ENCODE measurements around the gene ZFP57.
"Not testable (repeated sequence)": the region's sequence is repeated elsewhere in the genome, so short reads cannot be mapped to it uniquely, and the experiment has no call there.

The ZFP57 gene

GRCh38 chr6:29676981-29677601, 3.9 kb downstream of the ZFP57 start:
- TF ChIP-seq ZNF274 (IDR thresholded peaks at IDR 0.05; ENCODE audit: low read depth, low read length) = no peak
- H3K4me3 ChIP-seq (ENCODE audit: low read length) = no peak overlapping the region

- TF ChIP-seq ZNF274 (IDR thresholded peaks at IDR 0.05; ENCODE audit: low read depth, low read length) = no peak
- no peak overlapping the region for H3K4me3 ChIP-seq (ENCODE audit: low read length)
Observed at GRCh38 chr6:29675561-29675960, 5.4 kb downstream of the ZFP57 start.

- TF ChIP-seq ZNF274 (IDR thresholded peaks at IDR 0.05; ENCODE audit: low read depth, low read length) = no peak
- no peak overlapping the region for H3K4me3 ChIP-seq (ENCODE audit: low read length)
Observed at GRCh38 chr6:29674008-29674407, 6.9 kb downstream of the ZFP57 start.

- TF ChIP-seq ZNF274 (IDR thresholded peaks at IDR 0.05; ENCODE audit: low read depth, low read length) = no peak
- H3K4me3 ChIP-seq (ENCODE audit: low read length) = no peak overlapping the region
Observed at GRCh38 chr6:29673161-29673560, 7.8 kb downstream of the ZFP57 start.

- H3K4me3 ChIP-seq (ENCODE audit: low read length) = not testable (repeated sequence)
Observed at GRCh38 chr6:29672116-29672515, 8.8 kb downstream of the ZFP57 start.

GRCh38 chr6:29671026-29671425, 9.9 kb downstream of the ZFP57 start:
- no peak overlapping the region for H3K4me3 ChIP-seq (ENCODE audit: low read length)
- TF ChIP-seq ZNF274 (IDR thresholded peaks at IDR 0.05; ENCODE audit: low read depth, low read length) = no peak

- TF ChIP-seq ZNF274 (IDR thresholded peaks at IDR 0.05; ENCODE audit: low read depth, low read length) = no peak
- no peak overlapping the region for H3K4me3 ChIP-seq (ENCODE audit: low read length)
Observed at GRCh38 chr6:29667158-29667557, 13.8 kb downstream of the ZFP57 start.

- no peak overlapping the region for H3K4me3 ChIP-seq (ENCODE audit: low read length)
- TF ChIP-seq ZNF274 (IDR thresholded peaks at IDR 0.05; ENCODE audit: low read depth, low read length) = no peak
Observed at GRCh38 chr6:29666826-29667130, 14.2 kb downstream of the ZFP57 start.

GRCh38 chr6:29665942-29666825, 14.8 kb downstream of the ZFP57 start:
- TF ChIP-seq ZNF274 (IDR thresholded peaks at IDR 0.05; ENCODE audit: low read depth, low read length) = no peak
- H3K4me3 ChIP-seq (ENCODE audit: low read length) = no peak overlapping the region

- H3K4me3 ChIP-seq (ENCODE audit: low read length) = no peak overlapping the region
- no peak for TF ChIP-seq ZNF274 (IDR thresholded peaks at IDR 0.05; ENCODE audit: low read depth, low read length)
Observed at GRCh38 chr6:29663300-29664042, 17.5 kb downstream of the ZFP57 start.

- H3K4me3 ChIP-seq (ENCODE audit: low read length) = not testable (repeated sequence)
Observed at GRCh38 chr6:29661502-29662141, 19.3 kb downstream of the ZFP57 start.

- H3K4me3 ChIP-seq (ENCODE audit: low read length) = no peak overlapping the region
- no peak for TF ChIP-seq ZNF274 (IDR thresholded peaks at IDR 0.05; ENCODE audit: low read depth, low read length)
Observed at GRCh38 chr6:29661071-29661470, 19.9 kb downstream of the ZFP57 start.

- H3K4me3 ChIP-seq (ENCODE audit: low read length) = no peak within 1 kb of the TSS
- TF ChIP-seq ZNF274 (IDR thresholded peaks at IDR 0.05; ENCODE audit: low read depth, low read length) = no peak
Observed at GRCh38 chr6:29656798-29657197, 24.2 kb downstream of the ZFP57 start, which contains the start of gene MOG. Gene MOG (plus strand): TSS chr6:29657092. CDS start chr6:29657210, 118 bp downstream.

- no peak overlapping the region for H3K4me3 ChIP-seq (ENCODE audit: low read length)
- TF ChIP-seq ZNF274 (IDR thresholded peaks at IDR 0.05; ENCODE audit: low read depth, low read length) = no peak
Observed at GRCh38 chr6:29656157-29656556, 24.8 kb downstream of the ZFP57 start.
